ENCODE measurements around the gene CFAP100. TPM values are rescaled to one million over a fixed set of nuclear protein-coding genes. Genes with fewer than 3 reads are reported as not detected.
A peak's percentile ranks its signal among the peaks of the same experiment; 100 is the strongest.

The CFAP100 gene
- total and polyA plus RNA-seq, 9 of the 15 experiments (the other 6 are each of a cell fraction or from before 2014, with no cell fraction given), result not detected

DNA sequence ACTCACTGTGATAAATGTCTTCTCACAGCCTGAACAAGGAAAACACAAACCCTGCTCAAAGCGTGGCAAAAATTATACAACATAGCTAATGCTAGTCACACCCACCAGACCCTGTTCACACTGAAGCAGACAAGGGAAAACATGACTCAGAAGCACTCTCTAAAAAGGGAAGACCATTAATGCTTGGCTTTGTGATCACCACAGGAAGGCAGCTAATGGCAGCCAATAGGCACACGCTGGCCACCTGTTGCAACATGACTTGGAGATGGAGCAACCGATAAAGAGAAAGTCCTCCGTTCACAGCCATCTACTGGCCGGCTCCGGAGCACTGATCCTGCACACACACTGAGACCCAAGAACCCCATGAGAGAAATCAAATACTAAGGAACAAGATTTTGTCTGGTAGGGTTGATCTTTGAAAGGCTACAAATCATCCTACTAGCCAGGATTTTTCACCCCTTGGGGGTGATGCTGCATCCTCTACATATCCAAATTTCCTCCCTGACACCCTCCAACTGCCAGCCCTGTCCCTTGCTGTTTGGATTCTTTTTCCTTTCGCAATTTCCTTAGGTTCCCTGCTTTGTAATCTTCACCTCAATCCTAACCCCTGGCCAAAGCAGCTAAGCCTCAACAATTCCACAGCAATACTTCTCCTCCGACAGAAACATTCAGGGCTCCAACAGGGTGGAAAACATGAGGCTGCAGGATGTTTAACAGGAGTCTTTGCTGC, 77.7 kb downstream of the CFAP100 start (continued):
- no peak for TF ChIP-seq ZNF77 (CRISPR knock-in tag; IDR thresholded peaks at IDR 0.05)
- no peak for TF ChIP-seq ZNF764 (CRISPR knock-in tag; IDR thresholded peaks at IDR 0.05; ENCODE audit: low read depth)
- TF ChIP-seq EZH2 (IDR thresholded peaks at IDR 0.05; ENCODE audit: borderline replicate concordance, low read depth, low read length), result no peak
- TF ChIP-seq HOXB6 (CRISPR knock-in tag; IDR thresholded peaks at IDR 0.05; ENCODE audit: borderline replicate concordance), result no peak
- TF ChIP-seq, protein P1, sequence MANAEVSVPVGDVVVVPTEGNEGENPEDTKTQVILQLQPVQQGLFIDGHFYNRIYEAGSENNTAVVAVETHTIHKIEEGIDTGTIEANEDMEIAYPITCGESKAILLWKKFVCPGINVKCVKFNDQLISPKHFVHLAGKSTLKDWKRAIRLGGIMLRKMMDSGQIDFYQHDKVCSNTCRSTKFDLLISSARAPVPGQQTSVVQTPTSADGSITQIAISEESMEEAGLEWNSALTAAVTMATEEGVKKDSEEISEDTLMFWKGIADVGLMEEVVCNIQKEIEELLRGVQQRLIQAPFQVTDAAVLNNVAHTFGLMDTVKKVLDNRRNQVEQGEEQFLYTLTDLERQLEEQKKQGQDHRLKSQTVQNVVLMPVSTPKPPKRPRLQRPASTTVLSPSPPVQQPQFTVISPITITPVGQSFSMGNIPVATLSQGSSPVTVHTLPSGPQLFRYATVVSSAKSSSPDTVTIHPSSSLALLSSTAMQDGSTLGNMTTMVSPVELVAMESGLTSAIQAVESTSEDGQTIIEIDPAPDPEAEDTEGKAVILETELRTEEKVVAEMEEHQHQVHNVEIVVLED (CRISPR knock-in tag; IDR thresholded peaks at IDR 0.05), result no peak
- no peak for TF ChIP-seq DNMT1 (IDR thresholded peaks at IDR 0.05)
- no peak for TF ChIP-seq ZC3H4 (CRISPR knock-in tag; IDR thresholded peaks at IDR 0.05; ENCODE audit: borderline replicate concordance)
- peak in 1 of 2 experiments; percentile 62; a peak in 2 of 4 replicates for TF ChIP-seq RCOR1 (IDR thresholded peaks at IDR 0.05; ENCODE audit: borderline replicate concordance in 1 of 2, low read depth in 2 of 2, low read length in 2 of 2)
- no peak for TF ChIP-seq ZNF143 (CRISPR knock-in tag; IDR thresholded peaks at IDR 0.05)
- peak; percentile 82 for TF ChIP-seq MGA (IDR thresholded peaks at IDR 0.05)
- TF ChIP-seq ZNF436 (CRISPR knock-in tag; IDR thresholded peaks at IDR 0.05), result no peak
- TF ChIP-seq RNF2 (IDR thresholded peaks at IDR 0.05), result 0 out of 2 replicates have a peak, but pooled peaks have one; percentile 41
- no peak for TF ChIP-seq POLR2B (IDR thresholded peaks at IDR 0.05; ENCODE audit: low read depth, partially characterized antibody)
- 0 out of 2 replicates have a peak, but pooled peaks have one; percentile 36 for TF ChIP-seq EP400 (IDR thresholded peaks at IDR 0.05)
- TF ChIP-seq ZNF699 (CRISPR knock-in tag; IDR thresholded peaks at IDR 0.05; ENCODE audit: insufficient replicate concordance), result no peak
- no peak for TF ChIP-seq ZNF224 (CRISPR knock-in tag; IDR thresholded peaks at IDR 0.05)

All from K562 (cell line).